OCI-LY3 (cell line): ENCODE data around the gene CYFIP2.

ENCODE experiments used
- H2AFZ ChIP-seq: fragments of 200-600, 300-600 bp; shearing (Covaris generic); 2 replicates; pipeline ENCODE4 v1.6.0; 2014; ENCODE audit warnings: antibody characterized with exemption, low read depth, low read length
- H3K27ac ChIP-seq: fragments of 200-600, 300-600 bp; sonication (generic); 2 replicates; pipeline ENCODE4 v1.5.1; 2014; ENCODE audit warnings: mild to moderate bottlenecking, low read length, moderate library complexity, mixed read lengths
- H3K27me3 ChIP-seq: fragments of 200-600, 300-600 bp; sonication (generic); 2 replicates; pipeline ENCODE4 v1.6.1; 2014; ENCODE audit warnings: low read depth, low read length, mixed read lengths
- H3K36me3 ChIP-seq: fragments of 200-600, 300-600 bp; sonication (generic); replicated peaks from 2 replicates; pipeline ENCODE3; 2014; ENCODE audit warnings: low read depth, low read length, mixed read lengths
- H3K4me1 ChIP-seq: fragments of 300-600, 200-600 bp; sonication (generic); 2 replicates; pipeline ENCODE4 v1.6.1; 2014; ENCODE audit warnings: low read length, mixed read lengths
- H3K4me2 ChIP-seq: fragments of 200-600, 300-600 bp; sonication (generic); 2 replicates; pipeline ENCODE4 v1.6.1; 2014; ENCODE audit warnings: low read length, mixed read lengths
- H3K4me3 ChIP-seq: fragments of 300-600, 200-600 bp; sonication (generic); 2 replicates; pipeline ENCODE4 v1.5.1; 2014; ENCODE audit warnings: antibody characterized with exemption, mild to moderate bottlenecking, low read length, moderate library complexity
- H3K79me2 ChIP-seq: fragments of 300-600, 200-600 bp; shearing (Covaris generic); 2 replicates; pipeline ENCODE4 v1.6.1; 2014; ENCODE audit warnings: mild to moderate bottlenecking, low read length, mixed read lengths
- H3K9ac ChIP-seq: fragments of 300-600, 200-600 bp; shearing (Covaris generic); 2 replicates; pipeline ENCODE4 v1.6.0; 2014; ENCODE audit warnings: mild to moderate bottlenecking, low read length, moderate library complexity
- H3K9me3 ChIP-seq: fragments of 200-600, 300-600 bp; shearing (Covaris generic); 2 replicates; pipeline ENCODE4 v1.6.1; 2014; ENCODE audit warnings: low read length, mixed read lengths; ENCODE audit not compliant: insufficient read depth
- H4K20me1 ChIP-seq: fragments of 200-600, 300-600 bp; sonication (generic); 2 replicates; pipeline ENCODE4 v1.6.1; 2016; ENCODE audit warnings: low read length, mixed read lengths; ENCODE audit not compliant: insufficient read depth
- CTCF ChIP-seq: fragments of 200-600, 300-600 bp; sonication (generic); IDR thresholded peaks from 2 replicates; pipeline ENCODE4 v1.5.1; 2014; ENCODE audit warnings: antibody characterized with exemption, low read length, low read depth
- EZH2phosphoT487 ChIP-seq: fragments of 200-600 bp; shearing (Covaris generic); IDR thresholded peaks from 2 replicates; pipeline ENCODE4 v1.6.1; 2018; ENCODE audit warnings: antibody characterized with exemption, mixed run types, low read depth

CYFIP2 gene

GRCh38 chr5:157324237-157324636 lies 58.3 kb downstream of the CYFIP2 start:
- TF ChIP-seq CTCF (peak; percentile 16; the same call in 1 of the 2 replicates), EZH2phosphoT487 (no peak)
- no peaks in the 10 kb centered on the region for H3K4me1 ChIP-seq
- H3K79me2 ChIP-seq: no peaks in the 10 kb centered on the region
- peaks cover 24% of the 10 kb centered on the region for H3K36me3 ChIP-seq
- H2AFZ ChIP-seq: no peak overlapping the region
- no peaks in the 10 kb centered on the region for H4K20me1 ChIP-seq
- H3K27ac ChIP-seq: no peak overlapping the region
- H3K27me3 ChIP-seq: no peaks in the 10 kb centered on the region
- H3K4me3 ChIP-seq: no peak overlapping the region
- no peaks in the 10 kb centered on the region for H3K9me3 ChIP-seq
- H3K4me2 ChIP-seq: no peak overlapping the region
- no peak overlapping the region for H3K9ac ChIP-seq

GRCh38 chr5:157326440-157327005 lies 60.6 kb downstream of the CYFIP2 start:
- Histone ChIP-seq H2AFZ (no peak overlapping the region), H3K79me2 (no peaks in the 10 kb centered on the region), H3K4me2 (no peak overlapping the region), H3K36me3 (peaks cover 24% of the 10 kb centered on the region), H3K27ac (no peak overlapping the region), H3K4me1 (no peaks in the 10 kb centered on the region), H4K20me1 (no peaks in the 10 kb centered on the region), H3K27me3 (no peaks in the 10 kb centered on the region), H3K9ac (no peak overlapping the region), H3K9me3 (no peaks in the 10 kb centered on the region), H3K4me3 (no peak overlapping the region)
- no peak for TF ChIP-seq EZH2phosphoT487
- no peak for TF ChIP-seq CTCF

DNA sequence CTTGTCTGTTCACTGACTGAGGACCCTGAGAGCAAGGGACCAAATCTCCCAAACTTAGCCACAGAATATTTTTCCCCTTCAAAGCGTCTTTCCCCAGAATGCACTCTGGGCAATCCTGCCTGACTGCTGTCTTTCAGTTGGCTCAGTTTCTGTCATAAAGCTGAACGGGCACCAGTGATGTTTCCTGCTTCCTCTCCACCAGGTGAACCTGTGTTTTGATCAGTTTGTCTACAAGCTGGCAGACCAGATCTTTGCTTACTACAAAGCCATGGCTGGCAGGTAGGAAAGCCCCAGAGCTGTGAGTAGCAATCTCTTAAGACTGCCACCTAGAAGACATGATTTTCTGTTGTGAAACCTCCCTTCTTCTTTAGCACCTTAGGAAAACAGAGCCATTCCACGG lies 61.8 kb downstream of the CYFIP2 start:
- Histone ChIP-seq H2AFZ (no peak overlapping the region), H4K20me1 (no peaks in the 10 kb centered on the region), H3K27me3 (no peaks in the 10 kb centered on the region), H3K9me3 (no peaks in the 10 kb centered on the region), H3K36me3 (peaks cover 29% of the 10 kb centered on the region), H3K9ac (no peak overlapping the region), H3K4me3 (no peak overlapping the region), H3K4me2 (no peak overlapping the region), H3K79me2 (no peaks in the 10 kb centered on the region), H3K27ac (no peak overlapping the region), H3K4me1 (no peaks in the 10 kb centered on the region)
- no peak for TF ChIP-seq EZH2phosphoT487
- TF ChIP-seq CTCF: no peak

DNA sequence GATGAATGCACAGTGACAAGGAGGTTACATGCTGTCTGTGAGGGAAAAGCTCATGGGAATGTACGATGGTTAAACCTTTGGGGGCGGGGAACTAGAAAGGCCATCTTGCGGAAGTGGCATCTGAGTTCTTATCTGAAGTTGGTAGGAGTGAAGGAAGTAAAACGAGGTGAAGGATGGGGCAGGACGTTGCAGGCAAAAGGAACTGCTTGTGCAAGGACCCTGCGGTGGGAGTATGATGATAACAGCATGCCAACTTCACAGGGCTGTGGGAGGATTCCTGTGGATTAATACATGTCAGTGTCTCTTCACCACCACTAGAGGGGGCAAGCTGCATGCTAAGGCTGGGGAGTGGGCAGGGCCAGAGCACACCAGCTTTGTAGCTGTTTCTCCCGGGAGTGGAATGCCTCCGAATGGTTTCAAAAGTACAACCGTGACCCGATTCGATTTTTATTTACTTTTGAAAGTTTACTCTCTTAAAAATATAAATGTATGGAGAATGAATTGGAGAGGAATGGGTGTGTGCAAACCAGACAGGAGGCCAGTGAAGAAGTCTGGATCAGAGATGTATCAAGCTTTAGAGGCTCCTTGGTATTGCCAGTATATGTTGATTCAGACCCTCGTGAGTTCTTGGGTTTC lies 62.5 kb downstream of the CYFIP2 start:
- no peak overlapping the region for H3K9ac ChIP-seq

More for the DNA sequence above, 62.5 kb downstream of the CYFIP2 start:
- H3K27ac ChIP-seq: no peak overlapping the region
- no peaks in the 10 kb centered on the region for H4K20me1 ChIP-seq
- H3K36me3 ChIP-seq: peaks cover 26% of the 10 kb centered on the region
- H3K79me2 ChIP-seq: no peaks in the 10 kb centered on the region
- no peak overlapping the region for H3K4me3 ChIP-seq
- H3K27me3 ChIP-seq: no peaks in the 10 kb centered on the region
- H3K4me2 ChIP-seq: peak overlapping the region; percentile 44; the same call in 1 of the 2 replicates
- H2AFZ ChIP-seq: no peak overlapping the region
- no peak for TF ChIP-seq EZH2phosphoT487
- peak; percentile 74 for TF ChIP-seq CTCF
- no peaks in the 10 kb centered on the region for H3K9me3 ChIP-seq
- no peaks in the 10 kb centered on the region for H3K4me1 ChIP-seq
